Dedifferentiated amniotic fluid mesenchymal stem cell (primary cell): ENCODE data around the gene STAM.

Experiments used
- DNase-seq: peaks from one replicate; pipeline ENCODE4 v3.0.0-alpha.2; 2016; ENCODE audit errors: extremely low spot score

The STAM gene

GRCh38 chr10:17647326-17647725 lies 3.4 kb downstream of the STAM start:
- no peak for DNase-seq

GRCh38 chr10:17648243-17649035 lies 4.5 kb downstream of the STAM start:
- DNase-seq, result no peak

- no peak for DNase-seq
These were observed 5.1 kb downstream of the STAM start for GRCh38 chr10:17649052-17649451.

- no peak for DNase-seq
These were observed 5.9 kb downstream of the STAM start for GRCh38 chr10:17649836-17650235.

GRCh38 chr10:17650416-17650815 lies 6.5 kb downstream of the STAM start:
- DNase-seq, result no peak

- DNase-seq, result no peak
These were observed 7.9 kb downstream of the STAM start for GRCh38 chr10:17651896-17652295.

- no peak for DNase-seq
These were observed 8.6 kb downstream of the STAM start for GRCh38 chr10:17652585-17652984.

- DNase-seq, result no peak
These were observed 11.1 kb downstream of the STAM start for GRCh38 chr10:17655009-17655408.

- DNase-seq, result no peak
These were observed 11.7 kb downstream of the STAM start for GRCh38 chr10:17655567-17656146.

GRCh38 chr10:17657103-17657500 lies 13.2 kb downstream of the STAM start:
- no peak for DNase-seq

GRCh38 chr10:17659365-17659764 lies 15.4 kb downstream of the STAM start:
- no peak for DNase-seq

- no peak for DNase-seq
These were observed 17.0 kb downstream of the STAM start for GRCh38 chr10:17660921-17661320.

GRCh38 chr10:17661510-17661909 lies 17.6 kb downstream of the STAM start:
- no peak for DNase-seq

- no peak for DNase-seq
These were observed 18.5 kb downstream of the STAM start for GRCh38 chr10:17662193-17663138.

- DNase-seq, result no peak
These were observed 19.5 kb downstream of the STAM start for GRCh38 chr10:17663450-17663849.

GRCh38 chr10:17665747-17666146 lies 21.8 kb downstream of the STAM start:
- DNase-seq, result peak; percentile 93

- DNase-seq, result no peak
These were observed 24.7 kb downstream of the STAM start for GRCh38 chr10:17668435-17669184.

- no peak for DNase-seq
These were observed 25.4 kb downstream of the STAM start for GRCh38 chr10:17669185-17669872.

GRCh38 chr10:17671307-17671706 lies 27.4 kb downstream of the STAM start:
- DNase-seq, result no peak

GRCh38 chr10:17673471-17674061 lies 29.6 kb downstream of the STAM start:
- peak; percentile 73 for DNase-seq

GRCh38 chr10:17674566-17674965 lies 30.6 kb downstream of the STAM start:
- no peak for DNase-seq
